Lower leg skin (tissue), 3 donors: ENCODE results near the gene JUND.

Experiments
- CTCF ChIP-seq, 3 donors: fragments of 450-650 bp; IDR thresholded peaks; one replicate each; pipeline ENCODE4 v1.5.1; 2016; ENCODE audit warnings: antibody characterized with exemption in 3 of 3, mild to moderate bottlenecking in 3 of 3, moderate library complexity in 2 of 3
- POLR2A ChIP-seq, 2 donors: fragments of 450-650 bp; IDR thresholded peaks; one replicate each; pipeline ENCODE4 v1.6.1; 2016 to 2017; ENCODE audit warnings: antibody characterized with exemption in 2 of 2, mild to moderate bottlenecking in 1 of 2, moderate library complexity in 1 of 2

- TF ChIP-seq CTCF (IDR thresholded peaks at IDR 0.05) (no peak), POLR2A (IDR thresholded peaks at IDR 0.05) (no peak)
These were observed 50.3 kb downstream of the JUND start for GRCh38 chr19:18230941-18231734.
